Thyroid gland (tissue), 4 donors: Measurements from ENCODE around the gene SRRM5. TPM values are rescaled to one million over a fixed set of nuclear protein-coding genes. Genes with fewer than 3 reads are reported as not detected.

Source experiments
- DNase-seq, 2 donors: peaks; one replicate each; pipeline ENCODE4 v3.0.0-alpha.2; 2019
- H3K27ac ChIP-seq, 3 donors: fragments of 200-600 bp; sonication (generic); 1 replicate in 2 of 3; 2 replicates in 1 of 3; pipeline ENCODE4 v1.5.1; 2016 to 2019; ENCODE audit warnings: mild to moderate bottlenecking in 1 of 3, moderate library complexity in 1 of 3
- H3K27me3 ChIP-seq: fragments of 200-600 bp; sonication (generic); one replicate; pipeline ENCODE4 v1.5.1; 2019
- H3K36me3 ChIP-seq, 2 donors: fragments of 200-600 bp; sonication (generic); one replicate each; pipeline ENCODE4 v1.5.1; 2016 to 2019
- H3K4me1 ChIP-seq, 2 donors: fragments of 200-600 bp; sonication (generic); one replicate each; pipeline ENCODE4 v1.5.1; 2017 to 2019
- H3K4me3 ChIP-seq, 3 donors: fragments of 200-600 bp; sonication (generic); replicated peaks in 1 of 3; 1 replicate in 2 of 3; 2 replicates in 1 of 3; pipeline ENCODE4 v1.5.1; 2016; ENCODE audit warnings: mild to moderate bottlenecking in 1 of 3
- H3K9me3 ChIP-seq: fragments of 200-600 bp; sonication (generic); one replicate; pipeline ENCODE4 v1.5.1; 2017
- POLR2A ChIP-seq, 2 donors: fragments of 450-650 bp; IDR thresholded peaks; one replicate each; pipeline ENCODE4 v1.6.1; 2017; ENCODE audit warnings: antibody characterized with exemption in 2 of 2, mild to moderate bottlenecking in 2 of 2, moderate library complexity in 1 of 2
- WGBS, 2 donors: methylation state at CpG; one replicate each; pipeline ENCODE4 v1.1.5; 2017; 5-methylcytosine and 5-hydroxymethylcytosine counted together
- intact Hi-C: fragments of 100-400 bp; cut with DNase I; formaldehyde crosslinking; loops from one replicate; pipeline ENCODE4 v1.15.1; 2023
- total RNA-seq, 4 donors: library from RNA; depleted of rRNA; stranded (reverse); fragments of >200 nt; gene quantifications; one replicate each; pipeline ENCODE4 v1.2.3, GENCODE V29; 2016
- TF ChIP-seq, protein P1 (sequence below), 6 experiments: fragments of 200-600 bp in 3 of 6; fragments of 450-650 bp in 3 of 6; sonication (generic) in 3 of 6; IDR thresholded peaks; one replicate each; pipeline ENCODE4 v1.5.1; 2016 to 2019; ENCODE audit warnings: antibody characterized with exemption in 6 of 6, mild to moderate bottlenecking in 2 of 6, inconsistent platforms in 1 of 6, moderate library complexity in 1 of 6

The SRRM5 gene
- total RNA-seq, 4 donors from 2014 or later: 0.27 to 1.5 (median 0.59) TPM; not detected in 1

DNA sequence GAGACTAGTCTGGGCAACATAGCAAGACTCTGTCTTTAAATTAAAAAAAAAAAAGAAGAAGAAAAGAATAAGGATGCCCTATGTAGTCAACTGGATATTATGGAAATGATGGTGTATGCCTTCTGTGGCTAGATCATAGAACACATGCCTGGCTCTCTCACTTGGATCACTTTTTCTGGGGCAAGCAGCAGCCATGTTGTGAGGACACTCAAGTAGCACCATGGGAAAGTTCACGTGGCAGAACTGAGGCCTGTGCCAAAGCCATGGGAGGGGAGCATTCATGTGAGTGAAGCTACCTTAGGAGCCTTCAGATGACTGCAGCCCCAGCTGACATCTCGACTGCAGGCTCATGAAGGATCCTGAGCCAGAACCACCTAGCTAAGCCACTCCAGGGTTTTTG is 46.1 kb downstream of the SRRM5 start:
- Histone ChIP-seq H3K27me3 (no peaks in the 10 kb centered on the region), H3K36me3 (peaks cover 0 to 4% of the 10 kb centered on the region in 2 donors)
- WGBS, 2 donors: 91 to 96% methylated on average over 2 of the region's 2 CpGs

DNA sequence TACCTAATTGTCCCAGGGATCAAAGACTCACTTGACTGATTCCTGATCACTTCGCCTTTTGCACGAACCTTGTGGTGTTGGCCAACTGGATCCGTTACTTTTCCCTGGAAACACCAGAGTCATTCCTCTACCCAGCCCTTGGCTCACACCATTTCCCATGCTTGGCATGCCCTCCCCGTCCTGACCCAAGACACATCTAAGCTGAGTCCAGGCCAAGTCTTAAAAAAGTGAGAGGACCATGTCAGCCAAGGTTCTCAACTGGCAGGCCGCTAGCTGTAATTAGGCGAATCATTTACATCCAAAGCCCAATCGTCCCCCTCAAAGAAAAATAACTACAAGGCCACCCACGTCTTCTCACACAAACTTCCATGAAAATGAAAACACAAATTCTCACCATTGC is 46.6 kb downstream of the SRRM5 start:
- no peak for DNase-seq
- Histone ChIP-seq H3K27ac (no peak overlapping the region), H3K27me3 (no peaks in the 10 kb centered on the region), H3K4me1 (no peaks in the 10 kb centered on the region), H3K36me3 (peaks cover 0 to 4% of the 10 kb centered on the region in 2 donors), H3K9me3 (no peaks in the 10 kb centered on the region), H3K4me3 (no peak overlapping the region)
- no peak for TF ChIP-seq POLR2A (IDR thresholded peaks at IDR 0.05)
- TF ChIP-seq, protein P1, sequence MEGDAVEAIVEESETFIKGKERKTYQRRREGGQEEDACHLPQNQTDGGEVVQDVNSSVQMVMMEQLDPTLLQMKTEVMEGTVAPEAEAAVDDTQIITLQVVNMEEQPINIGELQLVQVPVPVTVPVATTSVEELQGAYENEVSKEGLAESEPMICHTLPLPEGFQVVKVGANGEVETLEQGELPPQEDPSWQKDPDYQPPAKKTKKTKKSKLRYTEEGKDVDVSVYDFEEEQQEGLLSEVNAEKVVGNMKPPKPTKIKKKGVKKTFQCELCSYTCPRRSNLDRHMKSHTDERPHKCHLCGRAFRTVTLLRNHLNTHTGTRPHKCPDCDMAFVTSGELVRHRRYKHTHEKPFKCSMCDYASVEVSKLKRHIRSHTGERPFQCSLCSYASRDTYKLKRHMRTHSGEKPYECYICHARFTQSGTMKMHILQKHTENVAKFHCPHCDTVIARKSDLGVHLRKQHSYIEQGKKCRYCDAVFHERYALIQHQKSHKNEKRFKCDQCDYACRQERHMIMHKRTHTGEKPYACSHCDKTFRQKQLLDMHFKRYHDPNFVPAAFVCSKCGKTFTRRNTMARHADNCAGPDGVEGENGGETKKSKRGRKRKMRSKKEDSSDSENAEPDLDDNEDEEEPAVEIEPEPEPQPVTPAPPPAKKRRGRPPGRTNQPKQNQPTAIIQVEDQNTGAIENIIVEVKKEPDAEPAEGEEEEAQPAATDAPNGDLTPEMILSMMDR (IDR thresholded peaks at IDR 0.05): no peak
- intact Hi-C loops: loop anchor here (10.0 kb wide), 1 partner anchor 214 kb away; no protein-coding TSS in a partner anchor
- whole genome bisulfite sequencing, 2 donors: 92 to 95% methylated on average over 8 of the region's 8 CpGs

More for the DNA sequence above, 46.1 kb downstream of the SRRM5 start:
- H3K27ac ChIP-seq: no peak overlapping the region
- H3K4me3 ChIP-seq: no peak overlapping the region
- no peaks in the 10 kb centered on the region for H3K9me3 ChIP-seq
- H3K4me1 ChIP-seq: no peaks in the 10 kb centered on the region
- TF ChIP-seq POLR2A (IDR thresholded peaks at IDR 0.05): no peak
- TF ChIP-seq, protein P1 (IDR thresholded peaks at IDR 0.05): no peak
- DNase-seq: no peak
- intact Hi-C loops: loop anchor here (10.0 kb wide), 1 partner anchor 213 kb away; no protein-coding TSS in a partner anchor

DNA sequence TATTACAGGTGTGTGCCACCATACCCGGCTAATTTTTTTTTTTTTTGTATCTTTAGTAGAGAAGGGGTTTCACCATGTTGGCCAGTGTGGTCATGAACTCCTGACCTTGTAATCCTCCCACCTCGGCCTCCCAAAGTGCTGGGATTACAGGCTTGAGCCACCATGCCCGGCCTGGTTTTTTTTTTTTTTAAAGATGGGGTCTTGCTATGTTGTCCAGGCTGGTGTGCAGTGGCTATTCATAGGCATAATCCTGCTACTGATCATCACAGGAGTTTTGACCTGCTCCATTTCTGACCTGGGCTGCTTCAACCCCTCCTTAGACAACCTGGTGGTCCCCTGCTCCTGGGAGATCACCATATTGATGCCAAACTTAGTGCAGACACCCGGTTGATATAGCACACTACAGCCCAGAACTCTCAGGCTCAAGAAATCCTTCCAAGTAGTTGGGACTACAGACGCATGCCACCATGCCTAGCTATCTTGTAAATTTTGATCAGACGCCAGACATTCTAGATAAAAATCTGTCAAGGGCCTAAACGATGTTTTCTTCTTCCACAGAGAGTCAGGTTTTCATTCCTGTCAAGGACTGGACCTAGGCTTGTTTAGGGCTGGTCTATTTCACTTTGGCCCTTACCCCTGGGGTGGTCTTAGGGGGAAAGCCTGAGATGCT is 48.5 kb downstream of the SRRM5 start:
- no peaks in the 10 kb centered on the region for H3K36me3 ChIP-seq

DNA sequence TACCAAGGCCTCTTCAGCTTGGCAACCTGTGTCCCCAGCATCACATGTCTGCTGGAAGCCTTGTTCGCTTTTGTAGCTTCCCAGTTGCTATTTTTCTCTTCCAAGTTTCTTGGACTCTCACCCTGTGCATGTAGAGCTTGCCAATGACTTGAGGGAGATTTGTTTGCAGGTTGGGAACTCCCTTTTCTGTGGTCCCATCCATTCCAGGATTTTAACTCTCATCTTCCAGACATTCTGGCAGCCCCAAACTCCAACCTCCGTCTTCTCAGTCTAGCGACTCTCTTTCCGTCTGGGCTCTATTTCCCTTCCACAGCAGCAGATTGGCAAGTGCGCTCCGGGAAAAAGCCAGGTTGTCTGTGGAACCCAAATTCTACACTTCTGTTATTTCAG is 49.1 kb downstream of the SRRM5 start:
- no peaks in the 10 kb centered on the region for H3K9me3 ChIP-seq
- no peaks in the 10 kb centered on the region for H3K36me3 ChIP-seq
- H3K27ac ChIP-seq: no peak overlapping the region
- WGBS, 2 donors: 90 to 94% methylated on average over 6 of the region's 6 CpGs
- no peaks in the 10 kb centered on the region for H3K4me1 ChIP-seq
- TF ChIP-seq, protein P1 (IDR thresholded peaks at IDR 0.05): no peak
- TF ChIP-seq POLR2A (IDR thresholded peaks at IDR 0.05): no peak
- intact Hi-C loops: no loop called here
- DNase-seq: no peak
- H3K27me3 ChIP-seq: no peaks in the 10 kb centered on the region
- no peak overlapping the region for H3K4me3 ChIP-seq

More for the DNA sequence above, 48.5 kb downstream of the SRRM5 start:
- no peaks in the 10 kb centered on the region for H3K4me1 ChIP-seq
- no peaks in the 10 kb centered on the region for H3K9me3 ChIP-seq
- TF ChIP-seq, protein P1 (IDR thresholded peaks at IDR 0.05): no peak
- TF ChIP-seq POLR2A (IDR thresholded peaks at IDR 0.05): no peak
- intact Hi-C loops: no loop called here
- no peak overlapping the region for H3K4me3 ChIP-seq
- no peaks in the 10 kb centered on the region for H3K27me3 ChIP-seq
- WGBS, 2 donors: 83 to 90% methylated on average over 7 of the region's 7 CpGs
- H3K27ac ChIP-seq: no peak overlapping the region
- no peak for DNase-seq

DNA sequence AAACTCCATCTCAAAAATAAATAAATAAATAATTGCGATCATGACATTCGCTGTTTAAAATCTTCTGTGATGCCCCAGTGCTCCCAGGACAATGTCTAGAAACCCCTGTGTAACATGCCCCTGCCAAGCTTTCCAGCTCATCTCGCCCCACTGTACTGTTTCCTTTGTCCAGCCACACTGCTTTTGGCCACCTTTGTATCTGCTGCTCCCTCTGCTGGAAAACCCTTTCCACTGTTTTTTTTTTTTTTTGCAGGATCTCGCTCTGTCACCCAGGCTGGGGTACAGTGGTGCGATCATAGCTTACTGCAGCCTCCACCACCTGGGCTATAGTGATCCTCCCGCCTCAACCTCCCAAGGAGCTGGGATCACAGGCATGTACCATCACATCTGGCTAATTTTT is 50.6 kb downstream of the SRRM5 start:
- no peaks in the 10 kb centered on the region for H3K9me3 ChIP-seq
- 90 to 93% methylated on average over 6 of the region's 6 CpGs for WGBS, 2 donors
- no peak for DNase-seq
- H3K4me3 ChIP-seq: no peak overlapping the region
- TF ChIP-seq, protein P1 (IDR thresholded peaks at IDR 0.05): no peak
- TF ChIP-seq POLR2A (IDR thresholded peaks at IDR 0.05): no peak
- intact Hi-C loops: no loop called here
- no peaks in the 10 kb centered on the region for H3K27me3 ChIP-seq
- H3K4me1 ChIP-seq: peaks cover 2 to 3% of the 10 kb centered on the region in 2 donors
- H3K36me3 ChIP-seq: no peaks in the 10 kb centered on the region
- H3K27ac ChIP-seq: no peak overlapping the region
